DND-41 (cell line): ENCODE data around the gene NXPE2.

Source experiments
- ATAC-seq: fragments of 200-7000 bp; cut with Tn5 transposase; 3 replicates; pipeline ENCODE4 v1.9.1; 2021; ENCODE audit warnings: low read depth; ENCODE audit not compliant: insufficient read depth
- DNase-seq: peaks from one replicate; pipeline ENCODE4 v3.0.0-alpha.2; 2020
- H2AFZ ChIP-seq: 2 replicates; pipeline ENCODE4 v1.6.0; 2012; ENCODE audit warnings: low read depth, low read length
- H3K27ac ChIP-seq: 2 replicates; pipeline ENCODE4 v1.5.1; 2012; ENCODE audit warnings: low read length, inconsistent platforms
- H3K27me3 ChIP-seq: fragments of 200-600 bp; sonication (generic); 2 replicates; pipeline ENCODE4 v1.6.0; 2012; ENCODE audit warnings: low read length, mild to moderate bottlenecking, inconsistent platforms; ENCODE audit not compliant: insufficient read depth, poor library complexity
- H3K36me3 ChIP-seq: 2 replicates; pipeline ENCODE4 v1.5.1; 2012; ENCODE audit warnings: low read length, inconsistent platforms; ENCODE audit not compliant: insufficient read depth
- H3K4me1 ChIP-seq: 2 replicates; pipeline ENCODE4 v1.5.1; 2012; ENCODE audit warnings: mild to moderate bottlenecking, low read length; ENCODE audit not compliant: insufficient read depth
- H3K4me2 ChIP-seq: 2 replicates; pipeline ENCODE4 v1.6.0; 2012; ENCODE audit warnings: mild to moderate bottlenecking, moderate library complexity, low read length, inconsistent platforms; ENCODE audit not compliant: insufficient read depth
- H3K4me3 ChIP-seq, 2 experiments: fragments of 200-600 bp in 1 of 2; shearing (Covaris generic) in 1 of 2; 2 replicates each; pipeline ENCODE4 v1.5.1; 2012 to 2016; ENCODE audit warnings: inconsistent platforms in 2 of 2, low read length in 2 of 2, mild to moderate bottlenecking in 2 of 2, low read depth in 1 of 2, moderate library complexity in 1 of 2
- H3K79me2 ChIP-seq: 2 replicates; pipeline ENCODE4 v1.6.0; 2012; ENCODE audit warnings: low read length, inconsistent platforms; ENCODE audit not compliant: insufficient read depth
- H3K9ac ChIP-seq: 2 replicates; pipeline ENCODE4 v1.6.0; 2012; ENCODE audit warnings: low read depth, mild to moderate bottlenecking, inconsistent platforms, low read length, moderate library complexity
- H3K9me3 ChIP-seq: 2 replicates; pipeline ENCODE4 v1.5.1; 2012; ENCODE audit warnings: low read length, moderate library complexity, mild to moderate bottlenecking, inconsistent platforms; ENCODE audit not compliant: insufficient read depth, severe bottlenecking
- H4K20me1 ChIP-seq: 2 replicates; pipeline ENCODE4 v1.6.0; 2012; ENCODE audit warnings: low read length; ENCODE audit not compliant: insufficient read depth
- EZH2 ChIP-seq: IDR thresholded peaks from 3 replicates; pipeline ENCODE4 v1.6.1; 2012; ENCODE audit warnings: borderline replicate concordance, low read depth, mild to moderate bottlenecking, moderate library complexity, low read length, inconsistent platforms; ENCODE audit not compliant: severe bottlenecking
- TF ChIP-seq, protein P1 (sequence below): IDR thresholded peaks from 2 replicates; pipeline ENCODE4 v1.5.1; 2012; ENCODE audit warnings: borderline replicate concordance, low read length, moderate library complexity, mild to moderate bottlenecking; ENCODE audit not compliant: poor library complexity, severe bottlenecking; ENCODE audit errors: extremely low read depth

NXPE2 gene

DNA sequence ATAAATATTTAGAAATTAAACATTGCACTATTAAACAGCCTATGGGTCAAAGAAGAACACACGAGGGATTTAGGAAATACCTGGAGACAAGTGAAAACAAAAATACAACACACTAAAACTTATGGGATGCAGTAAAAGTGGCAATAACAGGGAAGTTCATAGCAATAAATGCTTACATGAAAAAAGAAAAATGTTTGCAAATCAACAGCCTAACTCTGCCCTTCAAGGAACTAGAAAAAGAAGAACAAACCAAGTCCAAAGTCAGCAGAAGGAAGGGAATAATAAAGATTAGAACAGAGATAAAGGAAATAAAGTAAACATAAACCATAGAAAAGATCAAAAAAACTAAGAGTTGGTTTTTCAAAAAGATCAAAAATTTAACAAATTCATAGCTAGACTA is 31.6 kb downstream of the NXPE2 start:
- H2AFZ ChIP-seq: no peak overlapping the region
- no peaks in the 10 kb centered on the region for H3K9me3 ChIP-seq
- no peak for DNase-seq
- H3K27ac ChIP-seq: no peak overlapping the region
- no peaks in the 10 kb centered on the region for H4K20me1 ChIP-seq
- H3K27me3 ChIP-seq: no peaks in the 10 kb centered on the region
- TF ChIP-seq, protein P1, sequence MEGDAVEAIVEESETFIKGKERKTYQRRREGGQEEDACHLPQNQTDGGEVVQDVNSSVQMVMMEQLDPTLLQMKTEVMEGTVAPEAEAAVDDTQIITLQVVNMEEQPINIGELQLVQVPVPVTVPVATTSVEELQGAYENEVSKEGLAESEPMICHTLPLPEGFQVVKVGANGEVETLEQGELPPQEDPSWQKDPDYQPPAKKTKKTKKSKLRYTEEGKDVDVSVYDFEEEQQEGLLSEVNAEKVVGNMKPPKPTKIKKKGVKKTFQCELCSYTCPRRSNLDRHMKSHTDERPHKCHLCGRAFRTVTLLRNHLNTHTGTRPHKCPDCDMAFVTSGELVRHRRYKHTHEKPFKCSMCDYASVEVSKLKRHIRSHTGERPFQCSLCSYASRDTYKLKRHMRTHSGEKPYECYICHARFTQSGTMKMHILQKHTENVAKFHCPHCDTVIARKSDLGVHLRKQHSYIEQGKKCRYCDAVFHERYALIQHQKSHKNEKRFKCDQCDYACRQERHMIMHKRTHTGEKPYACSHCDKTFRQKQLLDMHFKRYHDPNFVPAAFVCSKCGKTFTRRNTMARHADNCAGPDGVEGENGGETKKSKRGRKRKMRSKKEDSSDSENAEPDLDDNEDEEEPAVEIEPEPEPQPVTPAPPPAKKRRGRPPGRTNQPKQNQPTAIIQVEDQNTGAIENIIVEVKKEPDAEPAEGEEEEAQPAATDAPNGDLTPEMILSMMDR: no peak
- TF ChIP-seq EZH2: no peak
- ATAC-seq: no peak
- H3K4me3 ChIP-seq: no peak overlapping the region
- no peaks in the 10 kb centered on the region for H3K79me2 ChIP-seq
- no peak overlapping the region for H3K9ac ChIP-seq
- H3K4me2 ChIP-seq: no peak overlapping the region
- no peaks in the 10 kb centered on the region for H3K36me3 ChIP-seq
- H3K4me1 ChIP-seq: no peaks in the 10 kb centered on the region

DNA sequence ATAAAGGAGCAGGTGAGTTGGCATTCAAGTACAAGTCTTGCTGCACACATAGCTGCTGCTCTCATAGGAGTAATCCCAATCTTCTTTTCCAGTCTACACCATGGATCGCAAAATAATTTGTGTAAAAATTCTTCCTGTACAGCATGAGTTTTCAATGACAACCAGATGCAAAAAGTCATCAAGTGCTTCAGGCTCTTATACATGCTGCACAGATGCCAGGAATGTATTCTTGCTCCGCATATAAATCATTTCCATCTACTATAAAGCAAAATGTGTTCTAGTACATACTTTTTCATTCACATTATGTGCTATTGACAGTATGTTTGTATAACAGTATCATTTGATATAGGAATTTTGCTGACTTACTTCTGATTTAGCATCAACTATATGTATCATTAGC is 35.4 kb downstream of the NXPE2 start:
- Histone ChIP-seq H3K9me3 (no peaks in the 10 kb centered on the region), H3K27me3 (no peaks in the 10 kb centered on the region), H3K4me1 (no peaks in the 10 kb centered on the region), H3K4me3 (no peak overlapping the region), H3K36me3 (no peaks in the 10 kb centered on the region), H3K4me2 (no peak overlapping the region), H3K9ac (no peak overlapping the region), H3K79me2 (no peaks in the 10 kb centered on the region), H3K27ac (no peak overlapping the region), H4K20me1 (no peaks in the 10 kb centered on the region), H2AFZ (no peak overlapping the region)
- no peak for ATAC-seq
- no peak for TF ChIP-seq EZH2
- TF ChIP-seq, protein P1: no peak
- DNase-seq: no peak

DNA sequence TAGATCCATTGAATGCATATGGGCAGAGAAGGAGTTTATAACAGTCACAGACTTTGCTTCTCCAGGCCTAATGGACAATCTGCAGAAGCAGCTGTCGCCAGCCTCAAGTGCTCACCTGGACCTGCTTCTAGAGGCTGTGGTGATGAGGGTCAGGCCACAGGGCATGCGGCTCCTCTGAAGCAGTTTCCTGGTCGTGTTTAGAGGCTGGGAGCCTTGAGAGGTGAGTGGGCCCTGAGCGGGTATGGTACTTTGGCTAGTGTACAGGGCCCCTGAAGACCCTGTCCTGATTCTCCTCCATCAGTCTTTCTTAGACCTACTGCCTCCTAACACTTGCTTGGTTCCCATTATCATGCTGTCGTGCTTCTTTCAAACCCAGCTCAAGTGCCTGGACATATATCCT is 41.2 kb downstream of the NXPE2 start:
- H4K20me1 ChIP-seq: no peaks in the 10 kb centered on the region
- H3K4me3 ChIP-seq: no peak overlapping the region
- H3K4me1 ChIP-seq: no peaks in the 10 kb centered on the region
- no peak overlapping the region for H3K27ac ChIP-seq
- no peaks in the 10 kb centered on the region for H3K36me3 ChIP-seq
- no peaks in the 10 kb centered on the region for H3K27me3 ChIP-seq
- TF ChIP-seq, protein P1: no peak
- TF ChIP-seq EZH2: no peak
- H2AFZ ChIP-seq: no peak overlapping the region
- no peak for DNase-seq
- no peak for ATAC-seq
- no peak overlapping the region for H3K9ac ChIP-seq
- H3K9me3 ChIP-seq: no peaks in the 10 kb centered on the region
- no peak overlapping the region for H3K4me2 ChIP-seq
- no peaks in the 10 kb centered on the region for H3K79me2 ChIP-seq

DNA sequence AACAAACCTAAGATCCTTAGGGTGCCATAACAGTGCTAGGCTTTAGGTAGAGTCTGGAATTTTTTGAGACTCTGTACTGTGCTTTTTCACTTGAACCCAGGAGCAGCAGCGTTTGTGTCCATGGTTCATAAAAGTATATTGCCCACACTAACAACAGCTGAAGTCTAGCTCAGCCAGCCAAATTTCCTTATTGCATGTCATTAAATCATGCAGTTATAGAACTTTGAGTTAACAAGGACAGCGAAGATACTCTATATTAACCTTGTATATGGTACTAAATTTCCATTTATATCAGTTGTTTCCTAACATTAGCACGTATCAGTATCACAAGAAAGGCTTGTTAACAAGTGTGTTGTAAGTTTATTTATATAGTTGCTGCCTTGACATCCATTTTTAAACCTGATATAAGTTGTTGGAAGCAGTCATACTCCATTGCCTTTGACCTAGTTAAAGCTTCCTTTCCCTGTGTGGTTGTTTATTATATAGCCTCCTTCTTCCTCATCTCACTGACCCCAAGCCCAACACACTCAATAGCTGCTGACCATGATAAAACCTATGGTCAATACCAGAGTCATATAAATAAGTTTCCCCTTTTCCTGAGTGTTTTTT is 46.7 kb downstream of the NXPE2 start:
- TF ChIP-seq EZH2: no peak
- TF ChIP-seq, protein P1: no peak
- Histone ChIP-seq H3K9ac (no peak overlapping the region), H4K20me1 (no peaks in the 10 kb centered on the region), H3K4me3 (no peak overlapping the region), H3K79me2 (no peaks in the 10 kb centered on the region), H3K4me2 (no peak overlapping the region), H2AFZ (no peak overlapping the region), H3K27ac (no peak overlapping the region), H3K9me3 (no peaks in the 10 kb centered on the region), H3K27me3 (no peaks in the 10 kb centered on the region), H3K4me1 (no peaks in the 10 kb centered on the region), H3K36me3 (no peaks in the 10 kb centered on the region)
- ATAC-seq (no peak), DNase-seq (no peak)
